GM19467 (cell line): Measurements from ENCODE around the gene RBM18.

ENCODE experiments used
- ATAC-seq: cut with Tn5 transposase; IDR thresholded peaks from one replicate; pipeline ENCODE4 v1.9.1; 2021; ENCODE audit warnings: mild to moderate bottlenecking, moderate library complexity; ENCODE audit not compliant: unreplicated experiment

The RBM18 gene

GRCh38 chr9:122264360-122265148 is at the start of gene RBM18, which contains the start of gene MRRF:
Gene RBM18, minus strand, starts transcription at chr9:122264840. Its CDS starts 3,348 bp downstream, at chr9:122261492.
Gene MRRF, plus strand, starts transcription at chr9:122264882. Its CDS starts 6,010 bp downstream, at chr9:122270892.
- ATAC-seq, result peak; percentile 90

- no peak for ATAC-seq
Measured at GRCh38 chr9:122314165-122314564, 49.5 kb upstream of the RBM18 start.

GRCh38 chr9:122309861-122310260 is 45.2 kb upstream of the RBM18 start:
- ATAC-seq, result no peak

- ATAC-seq, result no peak
Measured at GRCh38 chr9:122307925-122308324, 43.3 kb upstream of the RBM18 start.

- ATAC-seq, result no peak
Measured at GRCh38 chr9:122307061-122307460, 42.4 kb upstream of the RBM18 start.

- ATAC-seq, result no peak
Measured at GRCh38 chr9:122302237-122303093, 37.8 kb upstream of the RBM18 start.

- no peak for ATAC-seq
Measured at GRCh38 chr9:122297512-122297911, 32.9 kb upstream of the RBM18 start.

- no peak for ATAC-seq
Measured at GRCh38 chr9:122294531-122294930, 29.9 kb upstream of the RBM18 start.

- no peak for ATAC-seq
Measured at GRCh38 chr9:122291458-122291857, 26.8 kb upstream of the RBM18 start.

GRCh38 chr9:122287214-122287720 is 22.6 kb upstream of the RBM18 start:
- ATAC-seq, result no peak

- no peak for ATAC-seq
Measured at GRCh38 chr9:122286764-122287163, 22.1 kb upstream of the RBM18 start.

GRCh38 chr9:122281368-122281767 is 16.7 kb upstream of the RBM18 start:
- ATAC-seq, result no peak

- no peak for ATAC-seq
Measured at GRCh38 chr9:122277285-122277897, 12.8 kb upstream of the RBM18 start.

- ATAC-seq, result no peak
Measured at GRCh38 chr9:122276096-122276495, 11.5 kb upstream of the RBM18 start.

- no peak for ATAC-seq
Measured at GRCh38 chr9:122274055-122274454, 9.4 kb upstream of the RBM18 start.

GRCh38 chr9:122268041-122268814 is 3.6 kb upstream of the RBM18 start:
- ATAC-seq, result no peak

- ATAC-seq, result peak; percentile 25
Measured at GRCh38 chr9:122265149-122265915, 692 bp upstream of the RBM18 start.

GRCh38 chr9:122263699-122264349 is 816 bp downstream of the RBM18 start:
- ATAC-seq, result no peak

GRCh38 chr9:122262073-122262472 is 2.6 kb downstream of the RBM18 start:
- ATAC-seq, result no peak
